PC-3 (cell line): ENCODE measurements around the gene MRPL24.

Source experiments
- EZH2 ChIP-seq: fragments of 300-600 bp; sonication (generic); IDR thresholded peaks from one replicate; pipeline ENCODE4 v1.6.1; 2017; ENCODE audit warnings: antibody characterized with exemption, mild to moderate bottlenecking, low read length; ENCODE audit not compliant: unreplicated experiment
- EZH2phosphoT487 ChIP-seq: fragments of 300-600 bp; sonication (generic); IDR thresholded peaks from 2 replicates; pipeline ENCODE4 v1.6.1; 2018; ENCODE audit warnings: mild to moderate bottlenecking, antibody characterized with exemption, low read length, borderline replicate concordance
- TF ChIP-seq, protein P1 (sequence below): fragments of 300-600 bp; sonication (generic); conservative IDR thresholded peaks from 2 replicates; pipeline ENCODE4 v1.5.1; 2017; ENCODE audit warnings: antibody characterized with exemption, low read depth, mild to moderate bottlenecking, low read length

DNA sequence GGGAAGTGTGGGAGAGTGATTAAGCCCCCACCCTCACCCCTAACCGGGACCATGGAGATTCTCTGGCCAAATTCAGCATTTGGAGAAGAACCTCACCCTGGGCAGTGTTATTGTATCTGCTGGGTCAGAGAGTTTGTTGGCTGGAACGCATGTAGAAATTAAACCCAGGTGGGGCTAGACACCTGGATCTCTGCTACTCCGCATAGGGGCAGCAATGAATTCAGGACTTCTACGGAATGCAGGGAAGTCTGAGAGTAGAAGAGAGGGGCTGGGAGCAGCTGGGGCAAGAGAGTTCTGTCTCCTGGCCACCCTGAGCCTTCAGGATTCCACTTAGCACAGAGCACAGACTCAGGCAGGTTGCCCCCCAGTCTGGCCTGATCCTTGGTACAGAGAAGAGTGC, 31.9 kb downstream of the MRPL24 start:
- TF ChIP-seq, protein P1, sequence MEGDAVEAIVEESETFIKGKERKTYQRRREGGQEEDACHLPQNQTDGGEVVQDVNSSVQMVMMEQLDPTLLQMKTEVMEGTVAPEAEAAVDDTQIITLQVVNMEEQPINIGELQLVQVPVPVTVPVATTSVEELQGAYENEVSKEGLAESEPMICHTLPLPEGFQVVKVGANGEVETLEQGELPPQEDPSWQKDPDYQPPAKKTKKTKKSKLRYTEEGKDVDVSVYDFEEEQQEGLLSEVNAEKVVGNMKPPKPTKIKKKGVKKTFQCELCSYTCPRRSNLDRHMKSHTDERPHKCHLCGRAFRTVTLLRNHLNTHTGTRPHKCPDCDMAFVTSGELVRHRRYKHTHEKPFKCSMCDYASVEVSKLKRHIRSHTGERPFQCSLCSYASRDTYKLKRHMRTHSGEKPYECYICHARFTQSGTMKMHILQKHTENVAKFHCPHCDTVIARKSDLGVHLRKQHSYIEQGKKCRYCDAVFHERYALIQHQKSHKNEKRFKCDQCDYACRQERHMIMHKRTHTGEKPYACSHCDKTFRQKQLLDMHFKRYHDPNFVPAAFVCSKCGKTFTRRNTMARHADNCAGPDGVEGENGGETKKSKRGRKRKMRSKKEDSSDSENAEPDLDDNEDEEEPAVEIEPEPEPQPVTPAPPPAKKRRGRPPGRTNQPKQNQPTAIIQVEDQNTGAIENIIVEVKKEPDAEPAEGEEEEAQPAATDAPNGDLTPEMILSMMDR, result no peak
- TF ChIP-seq EZH2 (no peak), EZH2phosphoT487 (no peak)
